Measurements from ENCODE around the gene INPP4B.

- peak in 4 of 6 experiments; percentile 37 to 68 (median 64) for TF ChIP-seq CTCF (IDR thresholded peaks at IDR 0.05)
- no peak for TF ChIP-seq POLR2A (IDR thresholded peaks at IDR 0.05)
Measured at GRCh38 chr4:142846729-142847596, 862 bp upstream of the INPP4B start.

Measured in Peyer's patch (tissue), 4 donors.